B cell (primary cell): ENCODE results near the gene HIRA.

Experiments used
- CTCF ChIP-seq: fragments of 200-600 bp; IDR thresholded peaks from one replicate; pipeline ENCODE4 v1.8.0; 2022; ENCODE audit warnings: antibody characterized with exemption, mild to moderate bottlenecking
- EZH2 ChIP-seq: IDR thresholded peaks from 2 replicates; pipeline ENCODE4 v1.6.1; 2012; ENCODE audit warnings: borderline replicate concordance, low read depth, mild to moderate bottlenecking, moderate library complexity, low read length; ENCODE audit not compliant: insufficient read depth, poor library complexity, severe bottlenecking

- TF ChIP-seq CTCF (no peak), EZH2 (no peak)
These were observed 40.0 kb upstream of the HIRA start for GRCh38 chr22:19471572-19471971.
